GM18498 (cell line): ENCODE results near the gene GPC6.

Source experiments
- ATAC-seq: cut with Tn5 transposase; IDR thresholded peaks from one replicate; pipeline ENCODE4 v1.9.1; 2021; ENCODE audit warnings: mild to moderate bottlenecking, moderate library complexity; ENCODE audit not compliant: unreplicated experiment

The GPC6 gene

DNA sequence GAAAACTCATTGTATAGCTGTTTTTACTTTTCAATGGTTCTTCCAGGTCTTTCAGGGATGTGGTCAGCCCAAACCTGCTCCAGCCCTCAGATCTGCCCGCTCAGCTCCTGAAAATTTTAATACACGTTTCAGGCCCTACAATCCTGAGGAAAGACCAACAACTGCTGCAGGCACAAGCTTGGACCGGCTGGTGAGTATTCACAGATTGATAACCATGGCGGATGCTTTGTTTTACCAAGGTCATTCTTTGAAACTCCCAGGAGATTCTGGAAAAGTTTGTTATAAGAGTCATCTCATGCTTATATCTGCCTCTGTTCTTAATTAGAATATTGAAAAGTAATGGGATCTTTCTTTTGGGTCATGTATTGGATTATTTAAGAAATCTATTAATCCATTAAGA lies 1079.3 kb downstream of the GPC6 start:
- ATAC-seq: no peak

GRCh38 chr13:94308832-94309231 lies 1082.2 kb downstream of the GPC6 start:
- ATAC-seq: no peak

DNA sequence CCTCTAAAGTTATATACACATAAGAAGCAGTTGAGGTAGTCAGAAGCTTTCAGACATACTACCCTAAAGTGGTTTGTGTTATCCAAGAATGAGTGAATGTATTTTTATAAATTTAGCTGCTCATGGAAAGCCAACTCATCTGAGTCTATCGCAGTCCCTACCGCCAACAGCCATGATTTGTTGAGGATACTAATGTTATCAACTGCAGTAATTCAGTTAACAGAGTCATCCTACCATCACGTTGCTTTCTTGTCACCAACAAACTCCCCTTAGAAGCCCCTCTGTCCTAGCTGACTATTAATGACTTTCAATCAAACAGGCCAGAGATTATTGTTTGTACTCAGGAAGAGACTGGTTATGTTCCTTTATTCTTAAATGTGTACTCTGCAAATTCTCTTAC lies 1083.0 kb downstream of the GPC6 start:
- no peak for ATAC-seq

GRCh38 chr13:94309997-94310855 lies 1083.6 kb downstream of the GPC6 start:
- no peak for ATAC-seq

- no peak for ATAC-seq
These were observed 1085.3 kb downstream of the GPC6 start for GRCh38 chr13:94311893-94312292.

DNA sequence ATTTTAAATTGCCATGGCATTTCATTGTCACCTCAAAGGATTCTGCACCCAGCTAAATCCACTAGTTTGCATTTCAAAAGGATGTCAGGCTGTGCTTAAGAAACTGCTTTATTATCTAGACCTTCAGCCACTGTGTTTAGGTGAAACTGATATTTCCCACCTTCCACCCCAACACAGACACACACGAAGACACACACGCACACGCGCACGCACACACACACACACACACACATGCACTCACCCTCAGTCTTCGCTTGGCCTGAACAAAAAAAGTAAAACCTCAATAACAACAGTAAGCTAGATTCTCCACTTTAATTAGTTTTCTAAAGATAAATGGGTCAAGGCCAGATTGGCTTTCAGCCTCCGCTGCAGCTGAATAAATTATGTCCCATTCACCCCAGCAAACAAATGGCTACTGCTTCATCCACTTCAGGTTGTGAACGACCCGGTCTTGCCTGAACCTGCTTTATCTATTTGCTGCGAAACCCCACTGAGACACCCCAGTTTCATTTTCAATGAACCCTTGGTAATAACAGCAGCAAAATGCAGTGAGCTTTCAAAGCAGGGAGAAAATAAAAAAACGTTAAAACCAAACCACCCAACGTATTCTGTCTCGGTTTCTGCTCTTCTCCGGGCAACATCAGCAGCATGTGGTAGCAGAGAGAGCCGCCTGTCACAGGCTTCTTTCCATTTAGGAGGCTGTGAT lies 1086.1 kb downstream of the GPC6 start:
- ATAC-seq: peak; percentile 95

GRCh38 chr13:94313321-94313910 lies 1086.8 kb downstream of the GPC6 start:
- ATAC-seq: no peak

DNA sequence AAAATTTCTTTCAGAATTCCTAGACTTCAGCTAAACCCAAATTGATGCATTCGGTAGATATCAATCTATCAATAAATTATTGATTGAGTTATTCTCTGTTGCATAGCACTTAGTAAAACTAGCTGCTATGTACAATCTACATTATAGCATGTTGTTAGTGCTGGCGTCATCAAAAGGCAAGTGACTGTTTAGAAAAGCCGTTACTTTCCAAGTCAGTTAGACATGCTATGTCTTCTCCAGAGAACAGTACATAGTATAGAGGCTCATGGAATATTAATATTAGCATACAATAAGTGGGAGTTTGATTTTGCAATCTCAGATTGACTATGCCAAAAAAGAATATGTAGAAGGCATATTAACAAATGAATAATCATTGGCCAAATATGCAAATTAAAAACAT lies 1087.3 kb downstream of the GPC6 start:
- ATAC-seq: no peak

GRCh38 chr13:94315188-94315587 lies 1088.6 kb downstream of the GPC6 start:
- ATAC-seq: no peak

DNA sequence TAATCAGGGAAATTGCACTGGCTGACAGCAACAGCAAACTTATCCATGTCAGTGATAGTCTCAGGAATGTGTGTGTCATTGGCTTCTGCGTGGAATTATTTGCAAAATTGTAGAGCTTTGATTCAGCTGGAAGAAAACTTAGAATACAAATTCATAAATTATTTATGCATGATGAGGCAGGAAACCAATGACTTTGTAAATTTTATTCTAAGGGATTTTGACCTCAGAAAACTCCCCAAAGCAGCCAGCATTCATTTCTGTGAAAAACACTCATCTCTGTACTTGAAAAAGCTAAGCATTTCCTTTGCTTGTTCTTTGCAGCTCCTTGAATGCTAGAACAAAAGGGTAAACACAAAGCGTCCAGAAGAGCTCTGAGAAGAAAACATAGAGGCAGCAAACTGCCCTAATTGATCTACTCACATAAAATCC lies 1090.5 kb downstream of the GPC6 start:
- ATAC-seq: no peak

DNA sequence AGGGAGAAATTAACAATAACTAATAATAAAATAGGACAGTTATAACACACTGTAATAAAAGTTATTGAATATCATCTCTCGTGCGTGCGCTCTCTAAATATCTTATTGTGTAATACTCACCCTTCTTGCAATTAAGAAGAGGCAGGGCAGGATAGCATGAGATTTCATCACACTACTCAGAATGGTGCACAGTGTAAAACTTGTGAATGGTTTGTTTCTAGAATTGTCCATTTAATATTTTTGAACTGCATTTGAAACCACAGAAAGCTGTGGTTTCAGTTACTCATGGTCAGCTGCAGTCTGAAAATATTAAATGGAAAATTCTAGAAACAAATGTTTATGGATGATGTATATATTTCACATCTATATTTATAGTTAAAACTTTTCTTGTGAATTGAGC lies 1091.8 kb downstream of the GPC6 start:
- ATAC-seq: peak; percentile 79

GRCh38 chr13:94319501-94319900 lies 1092.9 kb downstream of the GPC6 start:
- no peak for ATAC-seq

GRCh38 chr13:94322925-94323763 lies 1096.5 kb downstream of the GPC6 start:
- no peak for ATAC-seq

DNA sequence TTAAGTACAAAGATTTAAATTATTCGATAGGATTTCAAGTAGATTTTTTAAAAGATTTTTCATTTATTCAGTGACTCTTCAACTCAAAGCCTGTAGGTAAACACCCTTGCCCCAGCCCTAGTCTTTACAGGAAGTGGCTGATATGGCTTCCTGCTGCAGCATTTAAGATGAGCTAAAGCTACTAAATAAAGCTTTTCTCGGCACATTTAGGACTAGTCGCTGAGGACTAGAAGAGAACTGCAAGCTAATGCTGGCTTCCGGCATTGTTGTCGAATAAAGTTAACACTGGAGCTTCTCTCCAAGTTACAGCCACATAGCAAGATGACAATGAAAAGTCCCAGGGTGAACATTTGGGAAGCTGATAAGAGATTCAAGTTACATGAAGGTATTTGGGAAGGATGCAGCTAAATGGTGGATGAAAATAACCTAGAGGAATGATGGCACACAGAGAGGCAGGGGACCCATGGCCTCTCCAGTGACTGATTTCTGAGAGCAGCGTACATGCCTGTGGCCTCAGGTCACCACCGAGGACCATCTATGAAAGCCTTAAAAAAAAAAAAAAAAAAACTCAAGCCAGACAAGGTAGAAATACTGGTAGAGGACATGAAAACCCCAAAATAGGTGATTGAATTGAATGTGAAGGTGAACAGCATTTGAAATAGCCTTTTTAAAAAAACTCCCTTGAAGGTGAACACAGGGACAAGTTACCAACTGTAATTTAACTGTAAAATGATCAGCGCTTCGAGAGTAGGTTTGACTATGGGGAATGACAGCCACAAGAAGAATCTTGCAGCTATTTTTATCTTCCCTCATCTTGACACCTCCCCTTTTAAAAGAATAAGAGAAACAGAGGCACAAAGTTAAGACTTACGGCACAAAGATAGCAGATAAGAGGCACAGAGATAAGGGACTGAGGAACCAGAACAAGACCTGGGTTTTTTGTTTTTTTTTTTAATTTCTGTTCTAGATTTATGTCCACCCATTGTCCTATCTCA lies 1097.5 kb downstream of the GPC6 start:
- peak; percentile 53 for ATAC-seq

- ATAC-seq: no peak
These were observed 1098.3 kb downstream of the GPC6 start for GRCh38 chr13:94324767-94325540.

GRCh38 chr13:94325650-94326049 lies 1099.0 kb downstream of the GPC6 start:
- ATAC-seq: no peak

DNA sequence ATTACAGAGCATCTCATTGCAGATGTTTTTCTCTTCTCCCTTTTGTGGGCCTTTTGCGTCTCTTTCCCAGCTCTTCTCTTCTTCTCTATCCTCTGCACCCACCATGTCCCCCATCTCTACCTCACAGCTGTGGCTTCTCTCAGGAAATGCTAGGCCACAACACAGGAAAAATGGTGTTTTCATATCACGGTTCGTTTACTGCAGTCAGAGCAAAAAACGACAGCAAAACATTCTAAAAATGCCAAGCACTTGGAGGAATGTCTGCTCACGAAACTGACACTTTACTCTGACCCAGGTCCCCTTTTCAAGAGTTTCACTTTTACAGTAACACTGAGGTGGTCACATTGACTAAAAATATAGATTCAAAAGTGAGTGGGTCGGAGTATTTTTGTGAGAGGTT lies 1100.7 kb downstream of the GPC6 start:
- peak; percentile 93 for ATAC-seq

GRCh38 chr13:94328381-94329041 lies 1101.9 kb downstream of the GPC6 start:
- no peak for ATAC-seq
